HAP-1 (cell line): ENCODE data around the gene TREH.
"Not testable (repeated sequence)": the region's sequence is repeated elsewhere in the genome, so short reads cannot be mapped to it uniquely, and the experiment has no call there.

Source experiments
- DNase-seq, 2 experiments: peaks; one replicate each; pipeline ENCODE4 v3.0.0-alpha.2; 2016 to 2020; ENCODE audit warnings: low spot score in 2 of 2
- H3K27me3 ChIP-seq: fragments of 250-450 bp; sonication (Bioruptor Pico); 2 replicates; pipeline ENCODE4 v1.5.1; 2020; ENCODE audit warnings: low read depth, mild to moderate bottlenecking, moderate library complexity
- H3K36me3 ChIP-seq: fragments of 250-450 bp; sonication (Bioruptor Pico); replicated peaks from 2 replicates; pipeline ENCODE4 v1.5.1; 2020; ENCODE audit warnings: mild to moderate bottlenecking
- H3K4me1 ChIP-seq: fragments of 250-450 bp; sonication (Bioruptor Pico); 2 replicates; pipeline ENCODE4 v1.5.1; 2020; ENCODE audit warnings: mild to moderate bottlenecking
- H3K4me3 ChIP-seq: fragments of 250-450 bp; sonication (Bioruptor Pico); 2 replicates; pipeline ENCODE4 v1.5.1; 2020; ENCODE audit warnings: mild to moderate bottlenecking, moderate library complexity
- H3K9me3 ChIP-seq: fragments of 250-450 bp; sonication (Bioruptor Pico); 2 replicates; pipeline ENCODE4 v1.5.1; 2020; ENCODE audit warnings: mild to moderate bottlenecking, moderate library complexity
- in situ Hi-C: fragments of 300-500 bp; cut with MboI; formaldehyde crosslinking; loops from 3 replicates; pipeline ENCODE4 v1.14.3; 2020; ENCODE audit warnings: low sequenced_read_pairs, inconsistent platforms, mixed read lengths

The TREH gene

DNA sequence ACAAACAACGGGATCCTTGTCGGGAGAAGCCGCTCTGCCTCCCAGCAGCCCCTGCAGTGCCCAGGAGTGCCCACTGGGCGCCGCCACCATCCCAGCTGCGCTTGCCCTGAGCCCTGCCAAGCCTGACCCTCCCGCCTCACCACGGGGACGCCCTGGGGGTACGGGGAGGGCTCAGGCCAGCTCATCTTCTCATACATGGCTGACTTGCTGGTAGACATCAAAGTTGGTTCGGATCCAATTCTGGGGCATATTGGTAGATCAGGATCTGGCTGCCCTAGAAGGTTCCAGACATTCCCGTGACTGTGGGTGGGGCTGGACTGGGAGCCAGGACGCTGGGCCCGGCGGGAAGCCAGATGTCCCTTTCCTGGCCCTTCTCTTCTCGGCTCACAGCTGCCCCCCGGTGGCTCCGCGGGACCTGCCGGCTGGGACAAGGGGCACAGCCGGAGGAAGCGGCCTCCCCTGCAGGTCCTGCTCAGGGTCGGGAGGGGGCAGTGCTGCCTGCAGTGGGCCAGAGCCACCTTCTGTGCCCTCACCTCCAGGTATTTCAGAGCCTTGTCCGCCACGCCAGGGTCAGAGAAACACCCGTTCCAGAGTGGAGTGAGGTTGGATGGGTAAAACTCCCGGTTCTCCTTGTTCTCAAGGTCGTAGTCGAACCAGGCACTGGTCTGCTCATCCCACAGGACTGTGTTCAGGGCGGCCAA lies 10.6 kb upstream of the TREH start:
- DNase-seq = peak; percentile 77 to 95
- H3K36me3 ChIP-seq = no peaks in the 10 kb centered on the region
- H3K27me3 ChIP-seq = peaks cover 2% of the 10 kb centered on the region; the same call in 1 of the 2 replicates
- peaks cover 13% of the 10 kb centered on the region for H3K4me1 ChIP-seq
- peak overlapping the region; percentile 11 for H3K4me3 ChIP-seq
- H3K9me3 ChIP-seq = no peaks in the 10 kb centered on the region
- in situ Hi-C loops = no loop called here

GRCh38 chr11:118689503-118689851 lies 10.0 kb upstream of the TREH start:
- no peak overlapping the region for H3K4me3 ChIP-seq
- in situ Hi-C loops = no loop called here
- H3K4me1 ChIP-seq = peaks cover 13% of the 10 kb centered on the region
- no peaks in the 10 kb centered on the region for H3K36me3 ChIP-seq
- DNase-seq = no peak
- peaks cover 7% of the 10 kb centered on the region; the same call in 1 of the 2 replicates for H3K27me3 ChIP-seq
- H3K9me3 ChIP-seq = no peaks in the 10 kb centered on the region

DNA sequence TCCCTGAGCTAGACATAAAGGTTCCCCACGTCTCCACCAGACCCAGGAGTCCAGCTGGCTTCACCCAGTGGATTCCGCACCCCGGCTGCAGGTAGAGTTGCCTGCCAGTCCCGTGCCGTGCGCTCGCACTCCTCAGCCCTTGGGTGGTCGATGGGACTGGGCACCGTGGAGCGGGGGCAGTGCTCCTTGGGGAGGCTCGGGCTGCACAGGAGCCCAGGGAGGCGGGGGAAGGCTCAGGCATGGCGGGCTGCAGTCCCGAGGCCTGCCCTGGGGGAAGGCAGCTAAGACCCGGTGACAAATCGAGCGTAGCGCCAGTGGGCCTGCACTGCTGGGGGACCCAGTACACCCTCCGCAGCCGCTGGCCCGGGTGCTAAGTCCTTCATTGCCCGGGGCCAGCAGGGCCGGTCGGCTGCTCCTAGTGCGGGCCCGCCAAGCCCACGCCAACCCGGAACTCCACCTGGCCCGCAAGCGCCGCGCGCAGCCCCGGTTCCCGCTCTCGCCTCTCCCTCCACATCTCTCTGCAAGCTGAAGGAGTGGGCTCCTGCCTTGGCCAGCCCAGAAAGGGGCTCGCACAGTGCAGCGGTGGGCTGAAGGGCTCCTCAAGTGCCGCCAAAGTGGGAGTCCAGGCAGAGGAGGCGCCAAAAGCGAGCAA lies 9.5 kb upstream of the TREH start:
- no peak for DNase-seq
- no peak overlapping the region for H3K4me3 ChIP-seq
- no peaks in the 10 kb centered on the region for H3K9me3 ChIP-seq
- H3K27me3 ChIP-seq = peaks cover 7% of the 10 kb centered on the region; the same call in 1 of the 2 replicates
- H3K4me1 ChIP-seq = peaks cover 13% of the 10 kb centered on the region
- in situ Hi-C loops = no loop called here
- H3K36me3 ChIP-seq = no peaks in the 10 kb centered on the region

DNA sequence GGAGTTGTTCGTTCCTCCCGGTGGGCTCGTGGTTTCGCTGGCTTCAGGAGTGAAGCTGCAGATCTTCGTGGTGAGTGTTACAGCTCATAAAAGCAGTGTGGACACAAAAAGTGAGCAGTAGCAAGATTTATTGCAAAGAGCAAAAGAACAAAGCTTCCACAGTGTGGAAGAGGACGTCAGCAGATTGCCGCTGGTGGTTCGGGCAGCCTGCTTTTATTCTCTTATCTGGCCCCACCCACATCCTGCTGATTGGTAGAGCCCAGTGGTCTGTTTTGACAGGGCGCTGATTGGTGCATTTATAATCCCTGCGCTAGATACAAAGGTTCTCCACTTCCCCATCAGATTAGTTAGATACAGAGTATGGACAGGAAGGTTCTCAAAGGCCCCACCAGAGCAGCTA lies 8.9 kb upstream of the TREH start:
- peaks cover 13% of the 10 kb centered on the region for H3K4me1 ChIP-seq
- in situ Hi-C loops, H3K9me3 ChIP-seq: not testable (repeated sequence)

GRCh38 chr11:118687906-118688305 lies 8.5 kb upstream of the TREH start:
- Histone ChIP-seq H3K4me1 (peaks cover 13% of the 10 kb centered on the region), H3K27me3 (peaks cover 7% of the 10 kb centered on the region; the same call in 1 of the 2 replicates), H3K4me3 (no peak overlapping the region), H3K9me3 (no peaks in the 10 kb centered on the region), H3K36me3 (no peaks in the 10 kb centered on the region)
- DNase-seq = no peak
- in situ Hi-C loops = no loop called here

More for the DNA sequence above, 8.9 kb upstream of the TREH start:
- not testable (repeated sequence) for H3K36me3 ChIP-seq, H3K27me3 ChIP-seq, H3K4me3 ChIP-seq
- peak in 1 of 2 experiments; percentile 30 for DNase-seq

GRCh38 chr11:118684187-118684586 lies 4.7 kb upstream of the TREH start:
- no peaks in the 10 kb centered on the region for H3K9me3 ChIP-seq
- H3K36me3 ChIP-seq = no peaks in the 10 kb centered on the region
- DNase-seq = no peak
- in situ Hi-C loops = no loop called here
- no peak overlapping the region for H3K4me3 ChIP-seq
- H3K27me3 ChIP-seq = peaks cover 7% of the 10 kb centered on the region; the same call in 1 of the 2 replicates
- H3K4me1 ChIP-seq = no peaks in the 10 kb centered on the region

- H3K27me3 ChIP-seq, DNase-seq, H3K4me1 ChIP-seq, in situ Hi-C loops, H3K36me3 ChIP-seq, H3K9me3 ChIP-seq, H3K4me3 ChIP-seq: not testable (repeated sequence)
Observed at GRCh38 chr11:118682939-118683338, 3.5 kb upstream of the TREH start.

- Histone ChIP-seq H3K4me3 (no peak overlapping the region), H3K9me3 (no peaks in the 10 kb centered on the region; the same call in 1 of the 2 replicates), H3K27me3 (peaks cover 7% of the 10 kb centered on the region; the same call in 1 of the 2 replicates), H3K4me1 (no peaks in the 10 kb centered on the region), H3K36me3 (no peaks in the 10 kb centered on the region)
- in situ Hi-C loops = no loop called here
- no peak for DNase-seq
Observed at GRCh38 chr11:118682372-118682771, 2.9 kb upstream of the TREH start.

DNA sequence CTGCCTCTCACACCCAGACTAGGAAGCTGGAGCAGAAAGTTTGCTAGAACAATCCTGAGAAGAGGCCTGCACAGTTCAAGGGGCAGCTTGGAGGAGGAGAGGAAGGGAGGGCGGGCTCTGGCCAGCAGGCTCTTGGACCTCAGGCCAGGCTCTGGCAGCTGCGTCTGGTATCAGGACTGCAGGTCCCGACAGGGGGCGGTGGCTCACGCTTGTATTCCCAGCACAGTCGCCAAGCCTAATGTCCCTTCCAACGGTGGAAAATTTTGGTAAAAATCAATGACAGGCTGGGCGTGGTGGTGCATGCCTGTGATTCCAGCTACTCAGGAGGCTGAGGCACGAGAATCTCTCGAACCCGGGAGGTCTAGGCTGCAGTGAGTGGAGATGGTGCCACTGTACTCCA lies 542 bp downstream of the TREH start:
- H3K4me3 ChIP-seq, H3K4me1 ChIP-seq, H3K27me3 ChIP-seq, H3K36me3 ChIP-seq, DNase-seq, H3K9me3 ChIP-seq, in situ Hi-C loops: not testable (repeated sequence)

DNA sequence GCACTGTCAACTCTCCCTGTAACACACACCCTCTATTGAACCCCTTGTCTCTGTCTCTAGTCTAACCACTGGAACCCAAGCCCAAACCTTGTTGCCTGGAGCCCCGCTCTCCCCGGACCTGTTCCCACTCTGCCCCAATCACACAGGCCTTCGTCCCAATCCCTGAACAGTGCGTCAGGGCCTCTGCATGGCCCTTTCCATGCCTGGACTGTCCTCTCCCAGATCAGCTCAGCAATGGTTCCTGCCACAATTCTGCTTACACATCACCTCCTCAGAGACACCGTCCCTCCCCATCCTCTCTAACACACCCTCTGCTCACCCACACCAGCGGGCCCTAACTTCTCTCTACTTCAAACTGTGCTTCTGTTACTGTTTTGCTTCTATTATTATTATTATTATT lies 1.5 kb downstream of the TREH start:
- H3K9me3 ChIP-seq = no peaks in the 10 kb centered on the region; the same call in 1 of the 2 replicates
- H3K36me3 ChIP-seq = no peaks in the 10 kb centered on the region
- in situ Hi-C loops = no loop called here

GRCh38 chr11:118674082-118674435 lies 5.4 kb downstream of the TREH start:
- Histone ChIP-seq H3K27me3 (no peaks in the 10 kb centered on the region), H3K4me3 (no peak overlapping the region), H3K9me3 (no peaks in the 10 kb centered on the region; the same call in none of the 2 replicates), H3K36me3 (no peaks in the 10 kb centered on the region), H3K4me1 (no peaks in the 10 kb centered on the region)
- in situ Hi-C loops = no loop called here
- DNase-seq = no peak

More for the DNA sequence above, 1.5 kb downstream of the TREH start:
- DNase-seq = no peak
- no peak overlapping the region for H3K4me3 ChIP-seq
- no peaks in the 10 kb centered on the region for H3K27me3 ChIP-seq
- H3K4me1 ChIP-seq = no peaks in the 10 kb centered on the region

DNA sequence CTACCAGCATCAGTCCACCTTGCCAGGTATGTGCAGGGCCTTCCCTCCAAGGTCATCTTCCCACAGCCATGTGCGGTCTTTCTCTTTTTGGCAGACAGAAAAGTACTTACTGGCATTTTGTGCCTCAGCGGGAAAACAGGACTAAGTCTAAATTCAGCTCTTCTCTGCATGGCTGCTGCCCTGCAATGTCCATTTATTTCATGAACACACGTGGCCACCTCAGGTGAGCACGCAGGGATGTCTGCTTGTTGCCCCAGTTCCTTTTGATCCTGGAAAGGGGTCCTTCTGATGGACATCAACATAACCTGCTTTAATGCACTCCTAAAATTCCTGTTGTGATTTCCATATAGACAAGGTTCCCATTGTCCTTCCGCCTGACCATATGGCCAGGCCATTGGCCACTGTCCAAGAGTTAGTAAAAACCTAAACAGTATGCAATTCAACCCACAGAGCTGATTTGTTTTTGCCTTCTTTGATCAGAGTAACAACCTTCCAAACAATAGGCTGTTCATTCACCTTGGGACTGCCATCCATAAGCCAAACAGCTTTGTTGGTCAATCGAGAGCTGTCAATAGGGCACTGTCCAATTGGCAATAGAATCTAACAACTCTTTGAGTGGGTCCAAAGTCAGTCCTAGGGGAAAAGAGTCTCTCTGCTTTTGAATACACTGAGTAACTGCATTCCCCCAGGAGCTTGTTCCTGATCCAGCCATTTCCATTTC lies 5.9 kb downstream of the TREH start:
- no peak for DNase-seq
- in situ Hi-C loops = no loop called here
- H3K36me3 ChIP-seq = no peaks in the 10 kb centered on the region
- H3K27me3 ChIP-seq = no peaks in the 10 kb centered on the region
- no peaks in the 10 kb centered on the region for H3K4me1 ChIP-seq
- H3K4me3 ChIP-seq = no peak overlapping the region
- no peaks in the 10 kb centered on the region; the same call in none of the 2 replicates for H3K9me3 ChIP-seq

DNA sequence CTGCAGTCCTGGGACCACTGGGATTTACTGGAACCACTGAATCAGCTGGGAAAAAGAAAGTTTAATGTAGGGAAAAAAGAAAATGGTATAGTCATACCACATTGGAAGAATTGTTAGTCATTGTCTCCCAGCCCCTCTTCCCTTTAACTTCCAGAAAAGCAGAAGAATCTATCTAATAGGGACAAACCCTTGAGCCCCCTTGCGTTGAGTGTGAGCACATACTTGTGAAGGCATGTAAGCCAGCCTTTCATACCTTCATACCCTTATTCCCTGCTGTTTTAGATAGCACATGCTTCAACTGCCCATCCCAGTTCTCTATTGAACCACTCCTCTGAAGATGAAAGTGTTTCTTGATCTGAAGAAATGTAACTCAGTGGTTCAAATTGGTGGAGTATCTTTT lies 6.6 kb downstream of the TREH start:
- no peaks in the 10 kb centered on the region for H3K4me1 ChIP-seq
- in situ Hi-C loops = no loop called here
- no peak for DNase-seq

GRCh38 chr11:118671254-118671653 lies 8.2 kb downstream of the TREH start:
- Histone ChIP-seq H3K4me1 (no peaks in the 10 kb centered on the region), H3K36me3 (no peaks in the 10 kb centered on the region)
- in situ Hi-C loops = no loop called here

More for the DNA sequence above, 6.6 kb downstream of the TREH start:
- Histone ChIP-seq H3K9me3 (no peaks in the 10 kb centered on the region; the same call in none of the 2 replicates), H3K4me3 (no peak overlapping the region), H3K27me3 (no peaks in the 10 kb centered on the region), H3K36me3 (no peaks in the 10 kb centered on the region)

More at GRCh38 chr11:118671254-118671653, 8.2 kb downstream of the TREH start:
- no peaks in the 10 kb centered on the region; the same call in 1 of the 2 replicates for H3K9me3 ChIP-seq
- H3K4me3 ChIP-seq = no peak overlapping the region
- no peak for DNase-seq
- no peaks in the 10 kb centered on the region for H3K27me3 ChIP-seq
